Frontal cortex (tissue), 4 donors: ENCODE data around the gene GET3. TPM values are rescaled to one million over a fixed set of nuclear protein-coding genes. Genes with fewer than 3 reads are reported as not detected.
A peak's percentile ranks its signal among the peaks of the same experiment; 100 is the strongest.

ENCODE experiments used
- DNase-seq, 2 donors: peaks; one replicate each; pipeline ENCODE4 v3.0.0; 2012; ENCODE audit warnings: low spot score in 2 of 2
- FAIRE-seq: peaks from 2 replicates; lab custom pipeline; 2012; peaks lifted over from hg19 to GRCh38; lab: Jason Lieb, UNC
- total RNA-seq: library from RNA; depleted of rRNA; stranded (reverse); fragments of >200 nt; gene quantifications from one replicate; pipeline ENCODE4 v1.2.3, GENCODE V29; 2014
- donor health status: control.
- donor health status: control.
- donor health status: control.

Gene GET3
- total RNA-seq, 1 donor from 2014 or later = 85.2 TPM

- FAIRE-seq (no peak), DNase-seq (no peak)
Observed at GRCh38 chr19:12748489-12748888, 11.2 kb downstream of the GET3 start.

- FAIRE-seq = no peak
- no peak for DNase-seq
Observed at GRCh38 chr19:12749938-12750521, 12.7 kb downstream of the GET3 start.

- FAIRE-seq = no peak
- no peak for DNase-seq
Observed at GRCh38 chr19:12750851-12751250, 13.6 kb downstream of the GET3 start.

- DNase-seq (no peak), FAIRE-seq (no peak)
Observed at GRCh38 chr19:12751635-12752034, 14.3 kb downstream of the GET3 start, which contains the start of gene BEST2. Gene BEST2, plus strand, starts transcription at chr19:12751791. Its CDS starts 802 bp downstream, at chr19:12752593.

- DNase-seq (no peak), FAIRE-seq (no peak)
Observed at GRCh38 chr19:12752056-12752781, 14.9 kb downstream of the GET3 start.

- FAIRE-seq (no peak), DNase-seq (no peak)
Observed at GRCh38 chr19:12754465-12755196, 17.3 kb downstream of the GET3 start.

GRCh38 chr19:12756150-12756883 lies 19.0 kb downstream of the GET3 start:
- DNase-seq = no peak
- FAIRE-seq = no peak

- FAIRE-seq (no peak), DNase-seq (peak; percentile 77 to 89)
Observed at GRCh38 chr19:12757544-12758274, 20.4 kb downstream of the GET3 start.

- FAIRE-seq (no peak), DNase-seq (no peak)
Observed at GRCh38 chr19:12759686-12760085, 22.4 kb downstream of the GET3 start.

- FAIRE-seq = no peak
Observed at GRCh38 chr19:12763100-12763499, 25.8 kb downstream of the GET3 start.

GRCh38 chr19:12764698-12765097 lies 27.4 kb downstream of the GET3 start:
- FAIRE-seq (no peak), DNase-seq (no peak)

More at GRCh38 chr19:12763100-12763499, 25.8 kb downstream of the GET3 start:
- no peak for DNase-seq

GRCh38 chr19:12766051-12766521 lies 28.8 kb downstream of the GET3 start:
- DNase-seq (peak; percentile 75 to 80), FAIRE-seq (no peak)

- DNase-seq (no peak), FAIRE-seq (no peak)
Observed at GRCh38 chr19:12767150-12767549, 29.9 kb downstream of the GET3 start.

- no peak for DNase-seq
- FAIRE-seq = no peak
Observed at GRCh38 chr19:12767666-12768065, 30.4 kb downstream of the GET3 start.

GRCh38 chr19:12769689-12770088 lies 32.4 kb downstream of the GET3 start:
- DNase-seq (no peak), FAIRE-seq (no peak)

GRCh38 chr19:12770922-12771321 lies 33.6 kb downstream of the GET3 start:
- FAIRE-seq (no peak), DNase-seq (no peak)

- FAIRE-seq (no peak), DNase-seq (no peak)
Observed at GRCh38 chr19:12772323-12772722, 35.0 kb downstream of the GET3 start.

- DNase-seq (no peak), FAIRE-seq (no peak)
Observed at GRCh38 chr19:12773571-12773970, 36.3 kb downstream of the GET3 start.
